Smooth muscle cell (in vitro differentiated cells): ENCODE results near the gene FBXO42. TPM values are rescaled to one million over a fixed set of nuclear protein-coding genes. Genes with fewer than 3 reads are reported as not detected.

Experiments
- DNase-seq: peaks from one replicate; lab custom pipeline; 2025; ENCODE audit not compliant: unreplicated experiment; lab: John Stamatoyannopoulos, UW
- H2AFZ ChIP-seq: fragments of 200-600 bp; sonication (generic); 2 replicates; pipeline ENCODE4 v1.6.0; 2016; ENCODE audit warnings: antibody characterized with exemption, low read depth, mild to moderate bottlenecking
- H3F3A ChIP-seq: fragments of 200-600 bp; sonication (generic); 2 replicates; pipeline ENCODE4 v1.6.0; 2017; ENCODE audit warnings: antibody characterized with exemption, low read depth
- H3K27ac ChIP-seq: fragments of 200-600 bp; sonication (generic); 2 replicates; pipeline ENCODE4 v1.5.1; 2016; ENCODE audit warnings: low read depth, mild to moderate bottlenecking
- H3K27me3 ChIP-seq: fragments of 200-600 bp; sonication (generic); 2 replicates; pipeline ENCODE4 v1.6.1; 2016; ENCODE audit warnings: low read depth, mild to moderate bottlenecking
- H3K36me3 ChIP-seq: fragments of 200-600 bp; sonication (generic); 2 replicates; pipeline ENCODE4 v1.5.1; 2016; ENCODE audit warnings: low read depth
- H3K4me1 ChIP-seq: fragments of 200-600 bp; sonication (generic); 2 replicates; pipeline ENCODE4 v1.5.1; 2016; ENCODE audit warnings: low read depth
- H3K4me2 ChIP-seq: fragments of 200-600 bp; sonication (generic); 2 replicates; pipeline ENCODE4 v1.6.0; 2016; ENCODE audit warnings: mild to moderate bottlenecking
- H3K4me3 ChIP-seq: fragments of 200-600 bp; sonication (generic); 2 replicates; pipeline ENCODE4 v1.5.1; 2016; ENCODE audit warnings: mild to moderate bottlenecking
- H3K79me2 ChIP-seq: fragments of 200-600 bp; sonication (generic); 2 replicates; pipeline ENCODE4 v1.6.0; 2016; ENCODE audit warnings: low read depth, mild to moderate bottlenecking
- H3K9ac ChIP-seq: fragments of 200-600 bp; sonication (generic); 2 replicates; pipeline ENCODE4 v1.6.0; 2016; ENCODE audit warnings: low read depth
- H3K9me3 ChIP-seq: fragments of 200-600 bp; sonication (generic); replicated peaks from 2 replicates; pipeline ENCODE4 v1.5.1; 2016; ENCODE audit warnings: low read depth
- H4K20me1 ChIP-seq: fragments of 200-600 bp; sonication (generic); 2 replicates; pipeline ENCODE4 v1.6.0; 2016; ENCODE audit warnings: low read depth
- WGBS: methylation state at CpG from one replicate; pipeline ENCODE4 v1.1.7; 2016; ENCODE audit warnings: low lambda C conversion rate; 5-methylcytosine and 5-hydroxymethylcytosine counted together
- polyA plus RNA-seq: library from polyadenylated mRNA; unstranded; fragments of >200 nt; fragmentation: Nextera tagmentation; extraction: Ambion mirVana; gene quantifications from 2 replicates; pipeline ENCODE4 v1.2.1, GENCODE V29; 2016
- total RNA-seq: library from RNA; depleted of rRNA; stranded (reverse); fragments of >200 nt; gene quantifications from 2 replicates; pipeline ENCODE4 v1.2.3, GENCODE V29; 2014
- TF ChIP-seq, protein P1 (sequence below): fragments of 200-600 bp; sonication (generic); IDR thresholded peaks from 2 replicates; pipeline ENCODE4 v1.5.1; 2017; ENCODE audit warnings: borderline replicate concordance, mild to moderate bottlenecking, antibody characterized with exemption; ENCODE audit not compliant: insufficient read depth, poor library complexity, severe bottlenecking

The FBXO42 gene
- total and polyA plus RNA-seq, 2 experiments from 2014 or later = 14.7 to 22.6 TPM

DNA sequence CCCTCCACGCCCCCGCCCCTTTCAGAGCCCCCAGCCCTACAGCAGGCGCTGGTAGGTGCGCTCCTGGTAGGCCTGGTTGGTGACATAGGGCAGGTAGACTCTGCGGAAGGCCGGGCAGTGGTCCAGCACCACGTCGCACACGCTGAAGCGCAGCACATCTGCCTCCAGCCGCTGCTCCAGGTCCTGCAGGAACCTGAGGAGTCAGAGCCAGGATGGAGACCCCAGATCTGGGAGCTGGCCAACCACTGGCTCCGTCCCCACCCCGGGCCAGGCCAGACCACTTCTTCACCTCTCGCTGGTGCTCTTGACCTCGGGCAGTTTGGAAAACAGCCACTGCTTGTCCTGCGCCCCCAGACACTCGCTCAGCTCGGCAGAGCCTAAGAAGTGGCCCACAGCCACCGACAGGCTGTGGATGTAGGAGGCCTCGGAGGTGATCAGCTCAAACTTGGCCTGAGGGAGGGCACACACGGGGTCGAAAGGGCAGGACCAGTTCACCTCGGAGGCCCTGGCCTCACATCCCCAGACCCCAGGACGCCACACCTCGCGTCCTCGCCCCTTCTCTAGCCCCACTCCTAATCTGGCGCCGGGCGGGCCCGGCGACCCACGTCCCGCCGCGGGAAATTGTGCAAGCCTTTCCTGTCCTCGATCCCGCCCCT, 146.3 kb downstream of the FBXO42 start:
- TF ChIP-seq, protein P1, sequence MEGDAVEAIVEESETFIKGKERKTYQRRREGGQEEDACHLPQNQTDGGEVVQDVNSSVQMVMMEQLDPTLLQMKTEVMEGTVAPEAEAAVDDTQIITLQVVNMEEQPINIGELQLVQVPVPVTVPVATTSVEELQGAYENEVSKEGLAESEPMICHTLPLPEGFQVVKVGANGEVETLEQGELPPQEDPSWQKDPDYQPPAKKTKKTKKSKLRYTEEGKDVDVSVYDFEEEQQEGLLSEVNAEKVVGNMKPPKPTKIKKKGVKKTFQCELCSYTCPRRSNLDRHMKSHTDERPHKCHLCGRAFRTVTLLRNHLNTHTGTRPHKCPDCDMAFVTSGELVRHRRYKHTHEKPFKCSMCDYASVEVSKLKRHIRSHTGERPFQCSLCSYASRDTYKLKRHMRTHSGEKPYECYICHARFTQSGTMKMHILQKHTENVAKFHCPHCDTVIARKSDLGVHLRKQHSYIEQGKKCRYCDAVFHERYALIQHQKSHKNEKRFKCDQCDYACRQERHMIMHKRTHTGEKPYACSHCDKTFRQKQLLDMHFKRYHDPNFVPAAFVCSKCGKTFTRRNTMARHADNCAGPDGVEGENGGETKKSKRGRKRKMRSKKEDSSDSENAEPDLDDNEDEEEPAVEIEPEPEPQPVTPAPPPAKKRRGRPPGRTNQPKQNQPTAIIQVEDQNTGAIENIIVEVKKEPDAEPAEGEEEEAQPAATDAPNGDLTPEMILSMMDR = no peak
- WGBS = 50% methylated on average over 30 of the region's 38 CpGs
- H3K9ac ChIP-seq = peak overlapping the region; percentile 62
- no peaks in the 10 kb centered on the region for H3K9me3 ChIP-seq
- peaks cover 15% of the 10 kb centered on the region for H3K4me1 ChIP-seq
- no peaks in the 10 kb centered on the region for H3K79me2 ChIP-seq
- H3K27me3 ChIP-seq = no peaks in the 10 kb centered on the region
- peak overlapping the region; percentile 50 for H3K4me3 ChIP-seq
- no peak overlapping the region for H2AFZ ChIP-seq
- peaks cover 3% of the 10 kb centered on the region for H3F3A ChIP-seq
- H3K27ac ChIP-seq = peak overlapping the region; percentile 24
- DNase-seq = no peak
- no peaks in the 10 kb centered on the region for H4K20me1 ChIP-seq
- no peaks in the 10 kb centered on the region for H3K36me3 ChIP-seq
- peak overlapping the region; percentile 89 for H3K4me2 ChIP-seq

DNA sequence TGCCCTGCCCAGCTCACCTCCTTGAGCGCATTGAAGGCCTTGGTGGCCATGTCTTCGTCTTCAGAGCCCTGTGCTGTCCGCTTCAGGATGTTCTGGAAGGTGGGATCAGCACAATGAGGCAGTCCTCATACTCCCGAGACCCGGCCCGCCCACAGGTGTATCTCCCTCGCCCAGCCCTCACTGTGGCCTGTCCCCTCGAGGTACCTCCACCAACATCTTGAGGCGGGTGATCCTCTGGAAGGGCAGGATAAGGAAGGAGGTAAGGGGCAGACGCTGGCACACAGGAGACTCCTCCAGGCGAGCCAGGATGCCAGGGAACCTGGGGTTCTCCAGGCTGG, 147.0 kb downstream of the FBXO42 start:
- Histone ChIP-seq H3K27me3 (no peaks in the 10 kb centered on the region), H3K79me2 (no peaks in the 10 kb centered on the region), H3K4me1 (peaks cover 14% of the 10 kb centered on the region), H3K4me3 (no peak overlapping the region), H3K4me2 (no peak overlapping the region), H3K36me3 (no peaks in the 10 kb centered on the region), H3K9me3 (no peaks in the 10 kb centered on the region), H2AFZ (no peak overlapping the region), H3K27ac (no peak overlapping the region), H3F3A (peaks cover 3% of the 10 kb centered on the region), H3K9ac (no peak overlapping the region), H4K20me1 (no peaks in the 10 kb centered on the region)
- TF ChIP-seq, protein P1 = no peak
- DNase-seq = no peak
- WGBS = over 99% methylated on average over 11 of the region's 11 CpGs

DNA sequence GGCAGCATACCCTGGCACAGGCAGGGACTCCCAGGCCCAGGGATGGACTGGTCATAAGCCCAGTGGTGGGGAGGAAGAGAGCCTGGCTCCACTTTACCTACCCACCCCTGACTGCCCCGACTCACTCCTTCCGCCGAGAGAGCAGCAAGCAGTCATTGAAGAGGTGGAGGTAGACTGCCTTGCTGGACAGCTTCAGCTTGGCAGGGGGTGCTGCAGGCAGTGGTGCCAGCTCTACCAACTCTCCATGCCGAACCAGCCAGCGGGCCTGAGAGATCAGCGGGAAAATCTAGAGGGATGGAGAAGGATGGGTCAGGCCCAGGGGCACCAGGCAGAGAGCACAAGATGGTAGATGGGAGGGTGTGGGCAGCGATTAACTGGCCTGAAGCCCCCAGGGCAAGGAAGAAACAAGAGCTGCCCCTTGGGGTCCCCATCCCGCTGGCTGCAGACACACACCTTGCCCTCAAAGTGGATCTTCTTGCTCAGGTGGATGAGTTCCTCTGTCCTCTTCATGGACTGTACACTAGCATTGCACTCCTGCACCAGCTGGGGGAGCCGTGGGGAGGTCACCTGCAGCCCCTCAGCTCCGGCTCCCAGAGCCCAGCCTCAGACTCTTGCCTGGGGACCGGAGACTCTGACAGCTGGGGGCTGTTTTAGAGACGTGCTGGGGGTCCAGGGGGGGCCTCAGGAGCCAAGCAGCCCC, 147.5 kb downstream of the FBXO42 start:
- Histone ChIP-seq H3K9ac (no peak overlapping the region), H2AFZ (no peak overlapping the region), H4K20me1 (no peaks in the 10 kb centered on the region), H3K79me2 (no peaks in the 10 kb centered on the region), H3K4me2 (no peak overlapping the region), H3F3A (peaks cover 3% of the 10 kb centered on the region), H3K27me3 (no peaks in the 10 kb centered on the region), H3K4me1 (peaks cover 9% of the 10 kb centered on the region), H3K27ac (no peak overlapping the region), H3K36me3 (no peaks in the 10 kb centered on the region), H3K4me3 (no peak overlapping the region), H3K9me3 (no peaks in the 10 kb centered on the region)
- TF ChIP-seq, protein P1 = peak; percentile 12
- DNase-seq = no peak
- 85% methylated on average over 12 of the region's 12 CpGs for WGBS

DNA sequence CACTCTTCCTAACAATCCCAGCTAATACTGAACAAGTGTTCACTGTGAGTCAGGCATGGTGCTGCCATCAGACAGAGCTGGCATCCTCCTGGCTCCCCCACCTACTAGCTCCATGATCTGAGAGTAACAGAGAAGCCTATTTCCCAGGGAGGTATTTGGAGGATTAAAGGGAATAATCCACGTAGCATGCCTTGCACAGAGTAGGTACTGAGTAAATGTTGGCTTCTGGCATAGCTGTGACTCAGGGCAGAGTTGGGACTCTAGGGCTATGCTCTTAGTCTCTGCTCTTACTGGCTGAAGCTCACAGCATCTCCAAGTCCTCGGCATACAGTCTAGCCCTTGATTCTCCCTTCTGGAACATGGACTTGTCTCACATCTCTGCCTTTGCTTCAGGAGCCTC, 148.1 kb downstream of the FBXO42 start:
- TF ChIP-seq, protein P1 = no peak
- H3K79me2 ChIP-seq = no peaks in the 10 kb centered on the region
- no peaks in the 10 kb centered on the region for H4K20me1 ChIP-seq
- no peaks in the 10 kb centered on the region for H3K9me3 ChIP-seq
- DNase-seq = no peak
- no peaks in the 10 kb centered on the region for H3K36me3 ChIP-seq
- no peak overlapping the region for H3K9ac ChIP-seq
- H3K4me2 ChIP-seq = no peak overlapping the region
- no peak overlapping the region for H2AFZ ChIP-seq
- peaks cover 5% of the 10 kb centered on the region for H3K4me1 ChIP-seq
- WGBS = 97% methylated on average over 2 of the region's 2 CpGs
- H3K4me3 ChIP-seq = no peak overlapping the region
- no peaks in the 10 kb centered on the region for H3K27me3 ChIP-seq
- no peak overlapping the region for H3K27ac ChIP-seq
- H3F3A ChIP-seq = peaks cover 3% of the 10 kb centered on the region
